ENCODE results near the gene DNAH9. TPM values are rescaled to one million over a fixed set of nuclear protein-coding genes. Genes with fewer than 3 reads are reported as not detected.

DNAH9 gene
- total and polyA plus RNA-seq, 8 donors: 0.28 to 18.3 (median 0.42) TPM; not detected in 2

- no peaks in the 10 kb centered on the region for H3K27me3 ChIP-seq
- peaks cover 0 to 5% (median 0%) of the 10 kb centered on the region in 4 donors for H3K4me1 ChIP-seq
- H3K4me3 ChIP-seq: no peak overlapping the region
- intact Hi-C loops (cut with DNase I; ENCODE audit: low total_unique reads): no loop called here
- no peaks in the 10 kb centered on the region for H3K9me3 ChIP-seq
- DNase-seq: no peak
- H3K36me3 ChIP-seq: no peaks in the 10 kb centered on the region
- no peak overlapping the region for H3K27ac ChIP-seq
- TF ChIP-seq POLR2AphosphoS5 (IDR thresholded peaks at IDR 0.05): no peak
- TF ChIP-seq EP300 (IDR thresholded peaks at IDR 0.05): no peak
- no peak for TF ChIP-seq POLR2A (IDR thresholded peaks at IDR 0.05)
- no peak for TF ChIP-seq CTCF (IDR thresholded peaks at IDR 0.05)
- 69 to 80% (median 76%) methylated on average over 10 of the region's 10 CpGs for WGBS, 5 donors
Observed at GRCh38 chr17:11642655-11643054, 44.4 kb downstream of the DNAH9 start.

GRCh38 chr17:11643851-11644250, 45.6 kb downstream of the DNAH9 start:
- intact Hi-C loops (cut with DNase I; ENCODE audit: low total_unique reads): no loop called here
- no peak overlapping the region for H3K27ac ChIP-seq
- no peaks in the 10 kb centered on the region for H3K27me3 ChIP-seq
- no peak for DNase-seq
- 77 to 86% (median 82%) methylated on average over 7 of the region's 7 CpGs for WGBS, 5 donors
- H3K4me3 ChIP-seq: no peak overlapping the region
- H3K4me1 ChIP-seq: peaks cover 0 to 5% (median 0%) of the 10 kb centered on the region in 4 donors
- H3K36me3 ChIP-seq: no peaks in the 10 kb centered on the region
- TF ChIP-seq EP300 (IDR thresholded peaks at IDR 0.05) (no peak), POLR2AphosphoS5 (IDR thresholded peaks at IDR 0.05) (no peak)
- no peaks in the 10 kb centered on the region for H3K9me3 ChIP-seq

- WGBS, 5 donors: 29 to 33% (median 32%) methylated on average over 18 of the region's 18 CpGs
- H3K36me3 ChIP-seq: no peaks in the 10 kb centered on the region
- intact Hi-C loops (cut with DNase I; ENCODE audit: low total_unique reads): no loop called here
- no peak overlapping the region for H3K27ac ChIP-seq
- H3K9me3 ChIP-seq: no peaks in the 10 kb centered on the region
- H3K4me3 ChIP-seq: no peak overlapping the region
- no peaks in the 10 kb centered on the region for H3K27me3 ChIP-seq
- peak; percentile 72 to 94 for DNase-seq
- peaks cover 0 to 5% (median 0%) of the 10 kb centered on the region in 4 donors for H3K4me1 ChIP-seq
- no peak for TF ChIP-seq POLR2A (IDR thresholded peaks at IDR 0.05)
- TF ChIP-seq POLR2AphosphoS5 (IDR thresholded peaks at IDR 0.05): peak in 1 of 3 donors; percentile 50
- no peak for TF ChIP-seq EP300 (IDR thresholded peaks at IDR 0.05)
- TF ChIP-seq CTCF (IDR thresholded peaks at IDR 0.05): peak in 5 of 7 experiments; percentile 51 to 79 (median 67)
Observed at GRCh38 chr17:11644265-11645212, 46.3 kb downstream of the DNAH9 start.

- TF ChIP-seq CTCF (IDR thresholded peaks at IDR 0.05) (no peak), POLR2AphosphoS5 (IDR thresholded peaks at IDR 0.05) (no peak), EP300 (IDR thresholded peaks at IDR 0.05) (no peak), POLR2A (IDR thresholded peaks at IDR 0.05) (no peak)
Observed at GRCh38 chr17:11645426-11645825, 47.2 kb downstream of the DNAH9 start.

More at GRCh38 chr17:11645426-11645825, 47.2 kb downstream of the DNAH9 start:
- Histone ChIP-seq H3K4me1 (peaks cover 0 to 5% (median 0%) of the 10 kb centered on the region in 4 donors), H3K27ac (no peak overlapping the region), H3K9me3 (no peaks in the 10 kb centered on the region), H3K36me3 (no peaks in the 10 kb centered on the region), H3K27me3 (no peaks in the 10 kb centered on the region), H3K4me3 (no peak overlapping the region)
- intact Hi-C loops (cut with DNase I; ENCODE audit: low total_unique reads): no loop called here
- 87 to 95% (median 89%) methylated on average over 2 of the region's 2 CpGs for WGBS, 5 donors
- no peak for DNase-seq
